Measurements from ENCODE around the gene TBCD. TPM values are rescaled to one million over a fixed set of nuclear protein-coding genes. Genes with fewer than 3 reads are reported as not detected.

TBCD gene
- total RNA-seq, 1 experiment from 2014 or later = 129 TPM

GRCh38 chr17:82734987-82735866 is 16.6 kb upstream of the TBCD start, which contains the start of gene FN3K:
Gene FN3K (plus strand): TSS chr17:82735615. CDS start chr17:82735637, 22 bp downstream.
- H3K23me2 ChIP-seq (ENCODE audit: insufficient read length, low read depth, low read length, poor library complexity, severe bottlenecking) = peaks cover 3% of the 10 kb centered on the region
- H2AK5ac ChIP-seq (ENCODE audit: insufficient read length, low read length) = no peak within 1 kb of the TSS
- no peaks in the 10 kb centered on the region for H3K4me1 ChIP-seq (ENCODE audit: insufficient read depth, low read length)
- no peak within 1 kb of the TSS for H3K9ac ChIP-seq (ENCODE audit: extremely low read depth, insufficient read length, low read length)
- Mint-ChIP-seq H3K9me3 (peaks cover 4 to 5% of the 10 kb centered on the region in 2 experiments), H3K4me3 (peak within 1 kb of the TSS; percentile 66 to 79), H3K4me1 (peaks cover 0 to 6% of the 10 kb centered on the region in 2 experiments; a peak in 2 of 4 replicates), H3K27me3 (ENCODE audit: low read depth) (peaks cover 3% of the 10 kb centered on the region; the same call in 1 of the 2 replicates), H3K36me3 (ENCODE audit: insufficient read depth in 1 of 3, low read depth in 3 of 3) (peaks cover 20 to 38% (median 30%) of the 10 kb centered on the region in 3 experiments), H3K27ac (no peak within 1 kb of the TSS; a peak in 1 of 7 replicates)
- no peak within 1 kb of the TSS for H4K5ac ChIP-seq (ENCODE audit: insufficient read length, low read depth, low read length)
- H2AFZ ChIP-seq (ENCODE audit: low read length) = no peak within 1 kb of the TSS
- no peak within 1 kb of the TSS for H2BK120ac ChIP-seq (ENCODE audit: low read depth, low read length, poor library complexity, severe bottlenecking)
- H4K8ac ChIP-seq (replicated peaks; ENCODE audit: insufficient read length, low read depth, low read length) = no peak within 1 kb of the TSS
- H3K18ac ChIP-seq (ENCODE audit: insufficient read length, low read depth, low read length) = peak within 1 kb of the TSS; percentile 94
- H3K79me2 ChIP-seq (ENCODE audit: insufficient read depth, low read length) = no peaks in the 10 kb centered on the region
- H2BK12ac ChIP-seq (ENCODE audit: insufficient read length, low read depth, low read length) = no peak within 1 kb of the TSS
- H3K27ac ChIP-seq (ENCODE audit: insufficient read length, low read depth, low read length) = no peak within 1 kb of the TSS
- H3K27me3 ChIP-seq (ENCODE audit: insufficient read depth, low read length) = no peaks in the 10 kb centered on the region
- H3K4me2 ChIP-seq (ENCODE audit: insufficient read depth, insufficient read length, low read length) = peak within 1 kb of the TSS; percentile 56
- H3K14ac ChIP-seq (ENCODE audit: insufficient read depth, low read length) = peak within 1 kb of the TSS; percentile 99
- H3K4ac ChIP-seq (ENCODE audit: low read depth, low read length) = no peak within 1 kb of the TSS
- no peak within 1 kb of the TSS for H2BK20ac ChIP-seq (ENCODE audit: low read depth, low read length, poor library complexity, severe bottlenecking)
- H4K91ac ChIP-seq (ENCODE audit: insufficient read length, low read depth, low read length) = no peak within 1 kb of the TSS
- TF ChIP-seq CTCF (conservative IDR thresholded peaks at IDR 0.05) = no peak
- no peaks in the 10 kb centered on the region for H3K9me3 ChIP-seq (ENCODE audit: control insufficient read depth, low read depth, low read length)
- H3K23ac ChIP-seq (ENCODE audit: insufficient read length, low read depth, low read length) = no peak within 1 kb of the TSS
- no peaks in the 10 kb centered on the region for H3K79me1 ChIP-seq (ENCODE audit: insufficient read depth, low read depth, low read length, poor library complexity, severe bottlenecking)
- H2BK15ac ChIP-seq (ENCODE audit: low read depth, low read length) = no peak within 1 kb of the TSS
- H4K20me1 ChIP-seq (ENCODE audit: control insufficient read depth, insufficient read depth, insufficient read length) = no peaks in the 10 kb centered on the region
- no peak within 1 kb of the TSS for H3T11ph ChIP-seq (ENCODE audit: low read length)
- H2BK5ac ChIP-seq (ENCODE audit: insufficient read length, low read length) = no peak within 1 kb of the TSS
- no peak within 1 kb of the TSS for H3K56ac ChIP-seq (ENCODE audit: insufficient read length, low read depth, low read length)
- no CpG with 5 or more reads among the region's 101 CpGs for WGBS (ENCODE audit: extremely low coverage, insufficient read length, low lambda C conversion rate)
- peak; percentile 82 for DNase-seq
